ENCODE results near the gene ALKBH2. TPM values are rescaled to one million over a fixed set of nuclear protein-coding genes. Genes with fewer than 3 reads are reported as not detected.

Gene ALKBH2
- total RNA-seq, 4 donors from 2014 or later: 10.4 to 19.0 (median 13.6) TPM

DNA sequence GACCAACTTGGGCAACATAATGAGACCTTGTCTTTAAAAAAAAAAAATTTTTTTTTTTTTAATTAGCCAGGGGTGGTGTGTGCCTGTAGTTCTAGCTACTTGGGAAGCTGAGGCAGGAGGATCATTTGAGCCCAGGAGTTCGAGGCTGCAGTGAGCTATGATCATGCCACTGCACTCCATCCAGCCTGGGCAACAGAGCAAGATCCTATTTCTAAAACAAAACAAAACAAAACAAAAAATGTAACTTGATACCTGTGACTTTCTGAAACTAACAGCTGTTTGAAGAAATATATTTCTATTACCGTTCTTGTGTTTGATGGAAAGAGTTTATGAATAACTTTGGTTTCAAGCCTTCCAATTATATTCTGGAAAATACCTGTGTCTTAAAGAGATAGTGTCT lies 21.4 kb upstream of the ALKBH2 start:
- H3K4me1 ChIP-seq: peaks cover 78 to 95% (median 89%) of the 10 kb centered on the region in 4 donors
- peaks cover 0 to 9% (median 1%) of the 10 kb centered on the region in 4 donors for H3K36me3 ChIP-seq
- intact Hi-C loops (cut with DNase I): loop anchor here (5.0 kb wide), 1 partner anchor 53 kb away; no protein-coding TSS in a partner anchor
- H3K4me3 ChIP-seq: no peak overlapping the region
- WGBS: 62% methylated on average over 2 of the region's 2 CpGs
- no peak for DNase-seq (ENCODE audit: extremely low spot score)
- H3K27me3 ChIP-seq: no peaks in the 10 kb centered on the region
- peak overlapping the region; percentile 82 to 96 (median 90) for H3K27ac ChIP-seq (replicated peaks in 1 of 4)
- TF ChIP-seq POLR2A (IDR thresholded peaks at IDR 0.05; ENCODE audit: low read depth): no peak
- H3K9me3 ChIP-seq: no peaks in the 10 kb centered on the region

DNA sequence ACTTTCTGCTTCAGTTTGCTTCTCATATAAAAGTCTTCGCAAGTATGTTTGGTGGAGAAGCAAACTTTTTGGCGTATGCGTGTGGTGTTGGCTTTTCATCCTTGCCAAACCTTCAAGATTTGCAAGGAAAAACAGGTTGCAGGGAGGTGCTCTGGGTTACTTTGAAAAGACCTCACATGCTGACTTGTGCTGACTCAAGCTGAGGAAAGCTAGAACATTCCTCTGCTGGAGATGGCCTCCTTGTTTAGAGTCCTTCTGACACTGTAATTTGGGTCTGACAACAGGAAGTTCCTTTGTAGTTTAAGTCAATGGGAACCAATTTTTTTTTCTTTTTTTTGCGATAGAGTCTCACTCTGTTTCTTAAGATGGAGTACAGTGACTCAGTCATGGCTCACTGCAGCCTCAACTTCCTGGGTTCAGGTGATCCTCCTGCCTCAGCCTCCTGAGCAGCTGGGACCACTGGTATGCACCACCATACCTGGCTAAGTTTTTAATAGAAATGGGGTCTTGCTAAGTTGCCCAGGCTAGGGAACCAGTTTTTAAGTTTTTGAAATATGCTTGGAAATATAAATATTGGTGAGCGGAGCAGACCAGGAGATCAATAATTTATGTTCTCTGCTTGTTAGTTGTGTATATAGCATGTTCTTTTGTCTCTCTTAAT lies 20.5 kb upstream of the ALKBH2 start:
- no peaks in the 10 kb centered on the region for H3K27me3 ChIP-seq
- peaks cover 0 to 15% (median 5%) of the 10 kb centered on the region in 4 donors for H3K36me3 ChIP-seq
- 75% methylated on average over 5 of the region's 5 CpGs for WGBS
- DNase-seq (ENCODE audit: extremely low spot score): no peak
- H3K4me3 ChIP-seq: peak overlapping the region in 3 of 4 donors; percentile 6 to 21 (median 9)
- peaks cover 71 to 88% (median 80%) of the 10 kb centered on the region in 4 donors for H3K4me1 ChIP-seq
- intact Hi-C loops (cut with DNase I): loop anchor here (5.0 kb wide), 1 partner anchor 54 kb away; no protein-coding TSS in a partner anchor
- H3K27ac ChIP-seq (replicated peaks in 1 of 4): peak overlapping the region; percentile 82 to 96 (median 90)
- H3K9me3 ChIP-seq: no peaks in the 10 kb centered on the region
- TF ChIP-seq POLR2AphosphoS5 (IDR thresholded peaks at IDR 0.05) (peak; percentile 30 to 47), POLR2A (IDR thresholded peaks at IDR 0.05; ENCODE audit: low read depth) (no peak), EP300 (IDR thresholded peaks at IDR 0.05) (no peak)
- TF ChIP-seq, protein P1, sequence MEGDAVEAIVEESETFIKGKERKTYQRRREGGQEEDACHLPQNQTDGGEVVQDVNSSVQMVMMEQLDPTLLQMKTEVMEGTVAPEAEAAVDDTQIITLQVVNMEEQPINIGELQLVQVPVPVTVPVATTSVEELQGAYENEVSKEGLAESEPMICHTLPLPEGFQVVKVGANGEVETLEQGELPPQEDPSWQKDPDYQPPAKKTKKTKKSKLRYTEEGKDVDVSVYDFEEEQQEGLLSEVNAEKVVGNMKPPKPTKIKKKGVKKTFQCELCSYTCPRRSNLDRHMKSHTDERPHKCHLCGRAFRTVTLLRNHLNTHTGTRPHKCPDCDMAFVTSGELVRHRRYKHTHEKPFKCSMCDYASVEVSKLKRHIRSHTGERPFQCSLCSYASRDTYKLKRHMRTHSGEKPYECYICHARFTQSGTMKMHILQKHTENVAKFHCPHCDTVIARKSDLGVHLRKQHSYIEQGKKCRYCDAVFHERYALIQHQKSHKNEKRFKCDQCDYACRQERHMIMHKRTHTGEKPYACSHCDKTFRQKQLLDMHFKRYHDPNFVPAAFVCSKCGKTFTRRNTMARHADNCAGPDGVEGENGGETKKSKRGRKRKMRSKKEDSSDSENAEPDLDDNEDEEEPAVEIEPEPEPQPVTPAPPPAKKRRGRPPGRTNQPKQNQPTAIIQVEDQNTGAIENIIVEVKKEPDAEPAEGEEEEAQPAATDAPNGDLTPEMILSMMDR (IDR thresholded peaks at IDR 0.05): no peak

DNA sequence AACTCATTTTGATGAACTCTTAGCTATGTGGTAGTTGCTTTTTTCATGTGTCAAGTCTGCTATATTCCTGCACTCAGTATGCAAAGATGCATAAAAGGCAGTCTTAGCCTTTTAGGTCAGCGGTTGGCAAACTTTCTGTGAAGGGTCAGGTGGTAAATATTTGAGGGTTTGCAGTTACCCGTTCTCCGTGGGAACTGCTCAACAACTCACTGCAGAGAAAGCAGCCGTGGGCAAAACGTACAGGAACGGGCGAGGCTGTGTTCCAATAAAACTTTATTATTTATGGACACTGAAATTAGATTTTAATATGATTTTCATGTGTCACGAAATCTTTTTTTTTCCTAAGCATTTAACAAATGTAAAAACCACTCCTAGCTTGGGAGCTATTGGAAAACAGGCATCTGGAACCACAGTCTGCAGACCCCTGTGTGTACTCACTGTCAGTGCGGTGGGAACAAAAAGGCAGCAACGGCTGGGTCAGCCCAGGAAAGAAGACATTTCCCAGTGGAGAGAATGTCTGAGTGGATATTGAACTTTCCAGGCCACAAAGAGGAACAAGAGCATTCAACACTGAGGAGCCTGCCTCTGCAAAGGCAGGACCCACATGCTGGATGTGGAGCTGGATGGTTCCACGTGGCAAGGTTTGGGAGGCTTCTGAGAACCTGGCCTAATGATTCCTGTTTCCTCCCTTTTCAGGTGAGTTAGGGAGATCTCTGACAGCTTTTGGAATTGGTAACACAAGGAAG lies 19.6 kb upstream of the ALKBH2 start:
- peaks cover 4 to 23% (median 14%) of the 10 kb centered on the region in 4 donors for H3K36me3 ChIP-seq
- DNase-seq (ENCODE audit: extremely low spot score): no peak
- intact Hi-C loops (cut with DNase I): loop anchor here (5.0 kb wide), 1 partner anchor 54 kb away; no protein-coding TSS in a partner anchor
- H3K9me3 ChIP-seq: no peaks in the 10 kb centered on the region
- 72% methylated on average over 11 of the region's 11 CpGs for WGBS
- no peak for TF ChIP-seq EP300 (IDR thresholded peaks at IDR 0.05)
- TF ChIP-seq POLR2A (IDR thresholded peaks at IDR 0.05; ENCODE audit: low read depth): no peak
- no peak for TF ChIP-seq POLR2AphosphoS5 (IDR thresholded peaks at IDR 0.05)
- TF ChIP-seq, protein P1 (IDR thresholded peaks at IDR 0.05): no peak
- peak overlapping the region; percentile 82 to 96 (median 90) for H3K27ac ChIP-seq (replicated peaks in 1 of 4)
- no peaks in the 10 kb centered on the region for H3K27me3 ChIP-seq
- peaks cover 63 to 79% (median 74%) of the 10 kb centered on the region in 4 donors for H3K4me1 ChIP-seq
- peak overlapping the region in 3 of 4 donors; percentile 6 to 21 (median 9) for H3K4me3 ChIP-seq

DNA sequence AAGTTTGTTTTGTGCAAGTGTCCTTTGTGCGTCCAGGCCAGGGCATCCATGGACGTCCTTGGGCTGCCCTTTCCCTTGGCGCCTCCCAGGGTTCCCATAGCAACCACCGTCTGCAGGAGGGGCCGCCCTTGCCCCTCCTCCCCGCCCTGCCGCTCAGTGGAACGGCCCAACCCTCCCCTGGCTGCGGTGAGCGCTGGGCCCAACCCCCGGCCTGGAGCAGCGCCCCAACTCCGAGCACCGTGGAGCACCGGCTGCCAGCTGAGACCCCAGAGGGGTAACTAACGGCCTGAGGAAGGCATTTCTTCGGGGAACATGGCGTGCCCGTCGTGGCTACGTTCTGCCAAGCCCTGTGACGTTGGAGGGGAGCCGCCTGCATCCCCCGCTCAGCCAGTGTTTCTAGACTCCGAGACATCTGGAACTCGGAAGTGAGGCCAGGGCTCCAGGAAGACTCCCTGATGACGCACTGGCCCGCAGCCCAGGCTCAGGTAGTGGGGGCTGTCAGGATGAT lies 17.8 kb upstream of the ALKBH2 start:
- 2% methylated on average over 3 of the region's 28 CpGs for WGBS
- H3K27me3 ChIP-seq: no peaks in the 10 kb centered on the region
- peak overlapping the region; percentile 59 to 82 (median 62) for H3K4me3 ChIP-seq
- DNase-seq (ENCODE audit: extremely low spot score): peak; percentile 97
- H3K9me3 ChIP-seq: no peaks in the 10 kb centered on the region
- H3K27ac ChIP-seq (replicated peaks in 1 of 4): peak overlapping the region; percentile 82 to 96 (median 90)
- intact Hi-C loops (cut with DNase I): loop anchor here (5.0 kb wide), 1 partner anchor 56 kb away; no protein-coding TSS in a partner anchor
- peaks cover 17 to 39% (median 28%) of the 10 kb centered on the region in 4 donors for H3K36me3 ChIP-seq
- peaks cover 48 to 60% (median 55%) of the 10 kb centered on the region in 4 donors for H3K4me1 ChIP-seq
- TF ChIP-seq, protein P1 (IDR thresholded peaks at IDR 0.05): no peak
- peak; percentile 95 to 96 for TF ChIP-seq POLR2AphosphoS5 (IDR thresholded peaks at IDR 0.05)
- peak; percentile 87 for TF ChIP-seq EP300 (IDR thresholded peaks at IDR 0.05)
- TF ChIP-seq POLR2A (IDR thresholded peaks at IDR 0.05; ENCODE audit: low read depth): no peak
